Measurements from ENCODE around the gene CYP4F12. TPM values are rescaled to one million over a fixed set of nuclear protein-coding genes. Genes with fewer than 3 reads are reported as not detected.

The CYP4F12 gene
- 1 to 10 TPM in 6 of 10 donors, under 1 TPM in 4; 0.25 to 2.2 (median 1.1) TPM for polyA plus RNA-seq (ENCODE audit: insufficient read length in 10 of 10)
- long read RNA-seq, donor 1: 0 reads
- long read RNA-seq, donor 2: 0 reads
- long read RNA-seq, donor 3: 0 reads
- long read RNA-seq, donor 4: 0 reads
- long read RNA-seq, donor 5: 0 reads
- long read RNA-seq, donor 6: 0 reads
- long read RNA-seq, donor 7: 0 reads
- long read RNA-seq, donor 8: 0 reads
- long read RNA-seq, donor 9: 0 reads

GRCh38 chr19:15672580-15673175 is at the start of gene CYP4F12:
CYP4F12 (plus strand) TSS chr19:15673087; CDS start chr19:15673530, 443 bp downstream.
- peak; percentile 5 to 82 (median 58) for DNase-seq

GRCh38 chr19:15623711-15624318 is 49.1 kb upstream of the CYP4F12 start:
- DNase-seq: peak in 1 of 3 donors; percentile 28

- no peak for DNase-seq
Measured at GRCh38 chr19:15628236-15629002, 44.5 kb upstream of the CYP4F12 start.

GRCh38 chr19:15629003-15629880 is 43.6 kb upstream of the CYP4F12 start:
- DNase-seq: peak; percentile 17 to 66 (median 62)

- no peak for DNase-seq
Measured at GRCh38 chr19:15631817-15632216, 41.1 kb upstream of the CYP4F12 start.

GRCh38 chr19:15633082-15633835 is 39.6 kb upstream of the CYP4F12 start:
- DNase-seq: no peak

- DNase-seq: no peak
Measured at GRCh38 chr19:15634105-15634504, 38.8 kb upstream of the CYP4F12 start.

- DNase-seq: no peak
Measured at GRCh38 chr19:15635016-15635805, 37.7 kb upstream of the CYP4F12 start.

GRCh38 chr19:15636026-15636425 is 36.9 kb upstream of the CYP4F12 start:
- DNase-seq: no peak

GRCh38 chr19:15639596-15639995 is 33.3 kb upstream of the CYP4F12 start:
- no peak for DNase-seq

- DNase-seq: peak; percentile 6 to 37 (median 18)
Measured at GRCh38 chr19:15640294-15640903, 32.5 kb upstream of the CYP4F12 start, which contains the start of gene CYP4F3. CYP4F3 (plus strand) TSS chr19:15640897; CDS start chr19:15641416, 519 bp downstream.

- no peak for DNase-seq
Measured at GRCh38 chr19:15640904-15641597, 31.8 kb upstream of the CYP4F12 start.

- DNase-seq: no peak
Measured at GRCh38 chr19:15641901-15642491, 30.9 kb upstream of the CYP4F12 start.

- no peak for DNase-seq
Measured at GRCh38 chr19:15642807-15643206, 30.1 kb upstream of the CYP4F12 start.

- DNase-seq: no peak
Measured at GRCh38 chr19:15643387-15643786, 29.5 kb upstream of the CYP4F12 start.

- DNase-seq: no peak
Measured at GRCh38 chr19:15644066-15644741, 28.7 kb upstream of the CYP4F12 start.

GRCh38 chr19:15644816-15645215 is 28.1 kb upstream of the CYP4F12 start:
- DNase-seq: no peak

GRCh38 chr19:15649526-15649925 is 23.4 kb upstream of the CYP4F12 start:
- DNase-seq: no peak

Data from muscle of back (tissue), 13 donors.